Immature natural killer cell (primary cell): ENCODE measurements around the gene ANKRD44. TPM values are rescaled to one million over a fixed set of nuclear protein-coding genes. Genes with fewer than 3 reads are reported as not detected.

Source experiments
- DNase-seq, 3 donors: peaks; one replicate each; pipeline ENCODE4 v3.0.0; 2022; ENCODE audit warnings: mixed read lengths in 1 of 3
- H3K27ac Mint-ChIP-seq, 6 donors: one replicate each; pipeline ENCODE4 v1.8.0; 2020; ENCODE audit warnings: mixed read lengths in 6 of 6, mild to moderate bottlenecking in 5 of 6, inconsistent platforms in 4 of 6, moderate library complexity in 3 of 6
- H3K27me3 Mint-ChIP-seq, 3 donors: one replicate each; pipeline ENCODE4 v1.8.0; 2020 to 2021; ENCODE audit warnings: low read depth in 3 of 3, mild to moderate bottlenecking in 3 of 3, mixed read lengths in 3 of 3, moderate library complexity in 3 of 3, inconsistent platforms in 1 of 3
- H3K36me3 Mint-ChIP-seq, 3 donors: one replicate each; pipeline ENCODE4 v1.8.0; 2020; ENCODE audit warnings: mixed read lengths in 3 of 3, inconsistent platforms in 2 of 3, mild to moderate bottlenecking in 2 of 3
- H3K4me1 Mint-ChIP-seq, 2 donors: one replicate each; pipeline ENCODE4 v1.8.0; 2020; ENCODE audit warnings: inconsistent platforms in 2 of 2, mild to moderate bottlenecking in 2 of 2, mixed read lengths in 2 of 2, moderate library complexity in 1 of 2
- H3K4me3 Mint-ChIP-seq, 5 donors: one replicate each; pipeline ENCODE4 v1.8.0; 2020; ENCODE audit warnings: mild to moderate bottlenecking in 5 of 5, mixed read lengths in 5 of 5, inconsistent platforms in 3 of 5, moderate library complexity in 3 of 5
- H3K9me3 Mint-ChIP-seq, 6 donors: one replicate each; pipeline ENCODE4 v1.8.0; 2020; ENCODE audit warnings: mild to moderate bottlenecking in 6 of 6, mixed read lengths in 6 of 6, inconsistent platforms in 4 of 6, moderate library complexity in 3 of 6
- polyA plus RNA-seq, 3 donors: library from polyadenylated mRNA; unstranded; fragments of 300-500 nt; fragmentation: Illumina TruSeq; gene quantifications; one replicate each; pipeline ENCODE4 v1.2.3, GENCODE V29; 2021

ANKRD44 gene
- polyA plus RNA-seq, 3 donors from 2014 or later = 58.0 to 125 (median 65.6) TPM

DNA sequence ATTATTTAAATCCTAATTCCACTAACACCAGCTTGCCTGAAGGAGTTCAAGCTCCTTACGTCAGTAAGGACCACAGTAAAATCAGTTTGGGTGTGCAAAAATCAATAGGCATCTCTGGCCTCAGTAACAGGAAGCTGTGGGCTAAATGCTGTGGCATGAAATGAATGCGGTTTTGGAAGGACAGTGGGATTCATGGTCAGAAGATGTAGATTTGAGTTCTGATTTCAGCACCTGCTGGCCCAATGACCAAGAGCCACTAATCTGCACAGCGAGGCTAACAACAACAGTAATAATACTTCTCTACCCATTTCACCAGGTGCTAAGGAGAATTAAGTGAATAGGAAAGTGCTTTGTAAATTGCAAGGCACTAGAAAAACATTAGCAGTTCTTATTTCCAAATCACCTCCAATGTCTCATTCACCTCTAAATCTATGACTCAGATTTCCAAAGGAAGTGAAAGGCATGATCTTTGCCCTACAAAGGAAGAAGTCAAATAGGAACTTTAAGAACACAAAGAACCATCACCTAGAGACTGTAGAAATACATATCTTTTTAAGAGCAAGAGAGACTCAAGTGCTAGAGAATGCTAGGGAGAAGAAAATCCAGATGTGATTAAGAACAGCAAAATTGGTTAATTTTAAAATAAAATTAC lies 172.6 kb downstream of the ANKRD44 start:
- Mint-ChIP-seq H3K27ac (peak overlapping the region; percentile 63 to 91 (median 74)), H3K27me3 (peaks cover 0 to 2% (median 0%) of the 10 kb centered on the region in 3 donors), H3K4me3 (peak overlapping the region in 4 of 5 donors; percentile 42 to 63 (median 54)), H3K9me3 (no peaks in the 10 kb centered on the region), H3K36me3 (peaks cover 10 to 24% (median 16%) of the 10 kb centered on the region in 3 donors), H3K4me1 (peaks cover 88 to 98% of the 10 kb centered on the region in 2 donors)
- DNase-seq = no peak

- H3K4me3 Mint-ChIP-seq = peak overlapping the region; percentile 13 to 64 (median 47)
- peaks cover 10 to 21% (median 16%) of the 10 kb centered on the region in 3 donors for H3K36me3 Mint-ChIP-seq
- H3K4me1 Mint-ChIP-seq = peaks cover 89 to 98% of the 10 kb centered on the region in 2 donors
- no peak for DNase-seq
- peaks cover 0 to 2% (median 0%) of the 10 kb centered on the region in 3 donors for H3K27me3 Mint-ChIP-seq
- peak overlapping the region; percentile 24 to 89 (median 78) for H3K27ac Mint-ChIP-seq
- no peaks in the 10 kb centered on the region for H3K9me3 Mint-ChIP-seq
These were observed 173.3 kb downstream of the ANKRD44 start for GRCh38 chr2:197137231-197137630.

GRCh38 chr2:197136452-197136851 lies 174.1 kb downstream of the ANKRD44 start:
- no peaks in the 10 kb centered on the region for H3K9me3 Mint-ChIP-seq
- H3K36me3 Mint-ChIP-seq = peaks cover 10 to 18% (median 16%) of the 10 kb centered on the region in 3 donors
- peaks cover 89 to 98% of the 10 kb centered on the region in 2 donors for H3K4me1 Mint-ChIP-seq
- H3K27me3 Mint-ChIP-seq = peaks cover 0 to 2% (median 2%) of the 10 kb centered on the region in 3 donors
- H3K4me3 Mint-ChIP-seq = peak overlapping the region in 1 of 5 donors; percentile 58
- peak overlapping the region; percentile 8 to 89 (median 57) for H3K27ac Mint-ChIP-seq
- DNase-seq = no peak

GRCh38 chr2:197135806-197136205 lies 174.8 kb downstream of the ANKRD44 start:
- DNase-seq = no peak
- Mint-ChIP-seq H3K27ac (peak overlapping the region; percentile 0 to 89 (median 60)), H3K36me3 (peaks cover 10 to 18% (median 16%) of the 10 kb centered on the region in 3 donors), H3K4me1 (peaks cover 89 to 98% of the 10 kb centered on the region in 2 donors), H3K27me3 (peaks cover 0 to 2% (median 2%) of the 10 kb centered on the region in 3 donors), H3K4me3 (no peak overlapping the region), H3K9me3 (no peaks in the 10 kb centered on the region)

- Mint-ChIP-seq H3K27ac (peak overlapping the region in 5 of 6 donors; percentile 15 to 80 (median 61)), H3K4me3 (no peak overlapping the region), H3K4me1 (peaks cover 90 to 98% of the 10 kb centered on the region in 2 donors), H3K27me3 (peaks cover 0 to 2% (median 2%) of the 10 kb centered on the region in 3 donors), H3K36me3 (peaks cover 10 to 18% (median 16%) of the 10 kb centered on the region in 3 donors), H3K9me3 (no peaks in the 10 kb centered on the region)
- DNase-seq = no peak
These were observed 176.4 kb downstream of the ANKRD44 start for GRCh38 chr2:197134206-197134605.

DNA sequence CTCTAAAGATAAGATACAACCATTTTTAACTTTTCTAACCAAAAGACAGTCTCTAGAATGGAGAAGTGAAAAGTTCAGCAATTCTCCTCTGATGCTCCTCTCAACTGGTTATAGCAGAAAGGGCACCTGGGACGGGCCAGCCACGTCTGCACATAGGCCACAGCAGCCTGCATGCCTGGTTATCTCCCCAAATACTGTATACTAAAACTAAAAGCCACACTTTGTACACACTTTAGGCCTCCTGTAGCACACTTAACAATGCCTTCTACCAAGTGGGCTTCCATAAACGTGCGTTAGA lies 179.1 kb downstream of the ANKRD44 start:
- peak overlapping the region in 2 of 5 donors; percentile 32 to 67 for H3K4me3 Mint-ChIP-seq
- peaks cover 0 to 2% (median 0%) of the 10 kb centered on the region in 3 donors for H3K27me3 Mint-ChIP-seq
- H3K36me3 Mint-ChIP-seq = peaks cover 18 to 27% (median 21%) of the 10 kb centered on the region in 3 donors
- peak overlapping the region; percentile 67 to 87 (median 78) for H3K27ac Mint-ChIP-seq
- no peak for DNase-seq
- H3K4me1 Mint-ChIP-seq = peaks cover 81 to 97% of the 10 kb centered on the region in 2 donors
- no peaks in the 10 kb centered on the region for H3K9me3 Mint-ChIP-seq

- peak in 1 of 3 donors; percentile 44 for DNase-seq
- H3K9me3 Mint-ChIP-seq = no peaks in the 10 kb centered on the region
These were observed 180.3 kb downstream of the ANKRD44 start for GRCh38 chr2:197130318-197130717.

DNA sequence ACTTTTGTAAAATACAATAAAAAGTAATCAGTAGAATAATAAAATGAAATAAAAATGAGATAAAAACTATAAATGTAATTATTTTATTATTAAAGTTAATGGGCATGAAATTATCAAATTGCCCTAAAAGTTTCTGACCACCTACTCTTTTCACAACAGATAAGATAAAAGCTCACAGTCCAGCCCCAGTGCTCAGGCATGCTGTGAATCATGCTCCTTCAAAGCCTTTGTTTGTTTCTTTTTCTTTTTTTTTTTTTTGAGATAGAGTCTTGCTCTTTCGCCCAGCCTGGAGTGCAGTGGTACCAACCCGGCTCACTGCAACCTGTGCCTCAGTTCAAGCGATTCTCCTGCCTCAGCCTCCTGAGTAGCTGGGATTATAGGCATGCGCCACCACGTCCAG lies 181.7 kb downstream of the ANKRD44 start:
- H3K4me3 Mint-ChIP-seq = peak overlapping the region in 3 of 5 donors; percentile 24 to 45 (median 35)
- H3K4me1 Mint-ChIP-seq = peaks cover 69 to 96% of the 10 kb centered on the region in 2 donors

More at GRCh38 chr2:197130318-197130717, 180.3 kb downstream of the ANKRD44 start:
- peaks cover 0 to 2% (median 0%) of the 10 kb centered on the region in 3 donors for H3K27me3 Mint-ChIP-seq
- peaks cover 13 to 25% (median 15%) of the 10 kb centered on the region in 3 donors for H3K36me3 Mint-ChIP-seq
- H3K27ac Mint-ChIP-seq = peak overlapping the region; percentile 67 to 89 (median 88)
- H3K4me3 Mint-ChIP-seq = peak overlapping the region; percentile 53 to 67 (median 58)
- H3K4me1 Mint-ChIP-seq = peaks cover 75 to 97% of the 10 kb centered on the region in 2 donors

GRCh38 chr2:197128126-197128525 lies 182.5 kb downstream of the ANKRD44 start:
- peaks cover 2 to 3% (median 2%) of the 10 kb centered on the region in 3 donors for H3K27me3 Mint-ChIP-seq
- peak in 1 of 3 donors; percentile 20 for DNase-seq
- peaks cover 63 to 96% of the 10 kb centered on the region in 2 donors for H3K4me1 Mint-ChIP-seq
- no peaks in the 10 kb centered on the region for H3K9me3 Mint-ChIP-seq
- peak overlapping the region; percentile 8 to 53 (median 22) for H3K4me3 Mint-ChIP-seq
- peaks cover 8 to 33% (median 23%) of the 10 kb centered on the region in 3 donors for H3K36me3 Mint-ChIP-seq
- peak overlapping the region; percentile 59 to 90 (median 80) for H3K27ac Mint-ChIP-seq

More for the DNA sequence above, 181.7 kb downstream of the ANKRD44 start:
- peaks cover 2 to 3% (median 2%) of the 10 kb centered on the region in 3 donors for H3K27me3 Mint-ChIP-seq
- no peak for DNase-seq
- H3K36me3 Mint-ChIP-seq = peaks cover 8 to 33% (median 21%) of the 10 kb centered on the region in 3 donors
- no peaks in the 10 kb centered on the region for H3K9me3 Mint-ChIP-seq
- peak overlapping the region; percentile 50 to 87 (median 64) for H3K27ac Mint-ChIP-seq

DNA sequence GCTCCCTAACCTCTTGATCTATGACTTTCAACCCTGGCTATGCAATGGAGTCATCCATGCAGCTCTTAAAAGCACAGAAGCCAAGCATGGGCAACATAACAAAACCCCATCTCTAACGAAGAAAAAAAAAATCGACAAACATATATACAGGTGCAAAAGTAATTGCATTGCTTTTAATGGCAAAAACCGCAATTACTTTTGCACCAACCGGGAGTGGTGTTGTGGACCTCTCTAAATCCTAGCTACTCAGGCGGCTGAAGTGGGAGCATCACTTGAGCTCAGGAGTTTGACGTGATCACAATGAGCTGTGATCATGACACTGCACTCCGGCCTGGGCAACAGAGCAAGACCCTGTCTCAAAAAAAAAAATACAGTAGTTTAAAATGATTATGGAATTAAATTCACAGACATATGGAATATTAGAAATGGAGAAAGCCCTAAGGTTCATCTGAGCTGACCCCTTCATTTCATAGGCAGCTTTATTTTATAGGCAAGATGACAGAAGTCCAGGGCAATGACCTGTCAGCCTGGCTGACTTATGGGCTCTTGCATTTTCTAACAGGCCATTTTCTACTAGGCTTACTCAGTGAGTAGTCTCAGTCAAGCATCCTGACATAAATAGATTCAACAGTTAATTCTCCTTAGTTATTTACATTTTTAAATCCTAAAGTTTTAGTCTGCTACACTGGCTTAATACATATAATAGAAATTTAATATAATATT lies 183.8 kb downstream of the ANKRD44 start:
- Mint-ChIP-seq H3K4me3 (no peak overlapping the region), H3K9me3 (no peaks in the 10 kb centered on the region), H3K27me3 (peaks cover 1 to 3% (median 3%) of the 10 kb centered on the region in 3 donors), H3K27ac (peak overlapping the region in 4 of 6 donors; percentile 26 to 76 (median 67)), H3K4me1 (peaks cover 62 to 96% of the 10 kb centered on the region in 2 donors), H3K36me3 (peaks cover 8 to 41% (median 20%) of the 10 kb centered on the region in 3 donors)
- no peak for DNase-seq

DNA sequence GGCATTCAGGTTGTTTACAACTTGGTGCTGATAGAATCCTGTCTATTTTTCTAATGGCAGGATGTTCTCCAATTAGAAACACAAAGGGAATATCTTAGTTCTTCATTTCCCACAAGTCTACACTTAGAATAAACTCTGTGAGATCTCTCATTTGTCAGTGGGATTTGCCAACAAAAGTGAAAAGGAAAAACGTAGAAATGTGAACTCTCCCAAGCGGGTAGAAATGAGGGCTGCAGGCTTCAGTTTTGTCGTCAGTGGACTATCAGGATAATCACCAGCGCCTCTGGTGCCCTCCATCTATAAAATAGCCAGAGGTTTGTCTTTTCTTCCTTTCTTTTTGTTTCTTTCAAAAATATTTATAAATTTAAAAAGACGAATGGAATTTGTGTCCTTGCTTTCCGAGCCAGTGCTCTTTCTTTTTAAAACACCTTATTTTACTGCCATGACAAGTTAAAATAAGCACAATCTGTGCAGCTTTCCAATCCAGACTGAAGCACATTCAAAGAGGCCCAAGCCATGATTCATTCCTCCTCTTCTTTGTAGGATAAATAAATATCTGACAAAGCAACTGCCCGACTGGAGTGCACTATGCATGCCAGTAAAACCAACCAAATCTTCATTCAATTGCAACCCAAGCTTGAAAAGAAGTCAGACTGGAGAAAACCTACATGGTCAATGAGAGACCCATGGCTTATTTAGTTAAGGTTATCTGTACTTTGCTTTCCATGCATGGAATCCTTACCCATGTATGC lies 185.8 kb downstream of the ANKRD44 start:
- peaks cover 61 to 92% of the 10 kb centered on the region in 2 donors for H3K4me1 Mint-ChIP-seq
- H3K9me3 Mint-ChIP-seq = no peaks in the 10 kb centered on the region
- peak overlapping the region in 4 of 6 donors; percentile 12 to 58 (median 16) for H3K27ac Mint-ChIP-seq
- H3K4me3 Mint-ChIP-seq = no peak overlapping the region
- DNase-seq = no peak
- peaks cover 2 to 3% (median 3%) of the 10 kb centered on the region in 3 donors for H3K27me3 Mint-ChIP-seq
- H3K36me3 Mint-ChIP-seq = peaks cover 19 to 54% (median 32%) of the 10 kb centered on the region in 3 donors

- peaks cover 44 to 84% of the 10 kb centered on the region in 2 donors for H3K4me1 Mint-ChIP-seq
- H3K9me3 Mint-ChIP-seq = no peaks in the 10 kb centered on the region
- H3K27ac Mint-ChIP-seq = peak overlapping the region in 4 of 6 donors; percentile 40 to 65 (median 43)
- H3K36me3 Mint-ChIP-seq = peaks cover 21 to 62% (median 41%) of the 10 kb centered on the region in 3 donors
- no peak for DNase-seq
- no peak overlapping the region for H3K4me3 Mint-ChIP-seq
- peaks cover 2 to 5% (median 3%) of the 10 kb centered on the region in 3 donors for H3K27me3 Mint-ChIP-seq
These were observed 187.8 kb downstream of the ANKRD44 start for GRCh38 chr2:197122821-197123220.
